Neural progenitor cell (in vitro differentiated cells): Measurements from ENCODE around the gene RIPOR1.

Source experiments
- EZH2 ChIP-seq: fragments of 200-600 bp; sonication (generic); IDR thresholded peaks from 2 replicates; pipeline ENCODE4 v1.6.1; 2017; ENCODE audit warnings: antibody characterized with exemption, mild to moderate bottlenecking, moderate library complexity
- EZH2phosphoT487 ChIP-seq: fragments of 200-600 bp; sonication (generic); IDR thresholded peaks from 2 replicates; pipeline ENCODE4 v1.6.1; 2017; ENCODE audit warnings: antibody characterized with exemption
- TF ChIP-seq, protein P1 (sequence below): fragments of 200-600 bp; sonication (generic); IDR thresholded peaks from 2 replicates; pipeline ENCODE4 v1.5.1; 2017; ENCODE audit warnings: antibody characterized with exemption, mild to moderate bottlenecking

DNA sequence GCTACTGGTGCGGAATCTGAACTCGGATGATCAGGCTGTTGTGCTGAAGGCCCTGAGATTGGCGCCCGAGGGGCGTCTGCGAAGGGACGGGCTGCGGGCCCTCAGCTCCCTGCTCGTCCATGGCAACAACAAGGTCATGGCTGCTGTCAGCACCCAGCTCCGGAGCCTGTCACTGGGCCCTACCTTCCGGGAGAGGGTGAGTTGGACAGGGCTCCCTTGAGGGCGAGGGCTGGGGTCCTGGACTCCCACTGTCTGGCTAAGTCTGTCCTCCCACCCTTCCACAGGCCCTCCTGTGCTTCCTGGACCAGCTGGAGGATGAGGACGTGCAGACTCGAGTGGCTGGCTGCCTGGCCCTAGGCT, 17.0 kb downstream of the RIPOR1 start:
- TF ChIP-seq, protein P1, sequence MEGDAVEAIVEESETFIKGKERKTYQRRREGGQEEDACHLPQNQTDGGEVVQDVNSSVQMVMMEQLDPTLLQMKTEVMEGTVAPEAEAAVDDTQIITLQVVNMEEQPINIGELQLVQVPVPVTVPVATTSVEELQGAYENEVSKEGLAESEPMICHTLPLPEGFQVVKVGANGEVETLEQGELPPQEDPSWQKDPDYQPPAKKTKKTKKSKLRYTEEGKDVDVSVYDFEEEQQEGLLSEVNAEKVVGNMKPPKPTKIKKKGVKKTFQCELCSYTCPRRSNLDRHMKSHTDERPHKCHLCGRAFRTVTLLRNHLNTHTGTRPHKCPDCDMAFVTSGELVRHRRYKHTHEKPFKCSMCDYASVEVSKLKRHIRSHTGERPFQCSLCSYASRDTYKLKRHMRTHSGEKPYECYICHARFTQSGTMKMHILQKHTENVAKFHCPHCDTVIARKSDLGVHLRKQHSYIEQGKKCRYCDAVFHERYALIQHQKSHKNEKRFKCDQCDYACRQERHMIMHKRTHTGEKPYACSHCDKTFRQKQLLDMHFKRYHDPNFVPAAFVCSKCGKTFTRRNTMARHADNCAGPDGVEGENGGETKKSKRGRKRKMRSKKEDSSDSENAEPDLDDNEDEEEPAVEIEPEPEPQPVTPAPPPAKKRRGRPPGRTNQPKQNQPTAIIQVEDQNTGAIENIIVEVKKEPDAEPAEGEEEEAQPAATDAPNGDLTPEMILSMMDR: no peak
- TF ChIP-seq EZH2: no peak
- no peak for TF ChIP-seq EZH2phosphoT487
